Right hindlimb (tissue), 1 donor: Measurements from ENCODE around the gene ZNF324.
"Not testable (repeated sequence)": the region's sequence is repeated elsewhere in the genome, so short reads cannot be mapped to it uniquely, and the experiment has no call there.

ENCODE experiments used
- DNase-seq: peaks from one replicate; pipeline ENCODE4 v3.0.0-alpha.2; 2018

ZNF324 gene

DNA sequence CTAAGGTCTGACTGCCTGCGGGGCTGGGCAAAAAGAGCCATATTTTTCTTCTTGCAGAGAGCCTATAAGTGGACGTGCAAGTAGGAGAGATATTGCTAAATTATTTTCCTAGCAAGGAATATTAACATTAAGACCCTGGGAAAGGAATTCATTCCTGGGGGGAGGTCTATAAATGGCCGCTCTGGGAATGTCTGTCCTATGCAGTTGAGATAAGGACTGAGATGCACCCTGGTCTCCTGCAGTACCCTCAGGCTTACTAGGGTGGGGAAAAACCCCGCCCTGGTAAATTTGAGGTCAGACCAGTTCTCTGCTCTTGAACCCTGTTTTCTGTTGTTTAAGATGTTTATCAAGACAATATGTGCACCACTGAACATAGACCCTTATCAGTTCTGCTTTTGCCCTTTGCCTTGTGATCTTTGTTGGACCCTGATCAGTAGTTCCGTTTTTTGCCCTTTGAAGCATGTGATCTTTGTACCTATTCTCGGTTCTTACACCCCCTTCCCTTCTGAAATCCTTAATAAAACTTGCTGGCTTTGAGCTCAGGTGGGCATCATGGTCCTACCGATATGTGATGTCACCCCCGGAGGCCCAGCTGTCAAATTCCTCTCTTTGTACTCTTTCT is 40.8 kb downstream of the ZNF324 start:
- not testable (repeated sequence) for DNase-seq

DNA sequence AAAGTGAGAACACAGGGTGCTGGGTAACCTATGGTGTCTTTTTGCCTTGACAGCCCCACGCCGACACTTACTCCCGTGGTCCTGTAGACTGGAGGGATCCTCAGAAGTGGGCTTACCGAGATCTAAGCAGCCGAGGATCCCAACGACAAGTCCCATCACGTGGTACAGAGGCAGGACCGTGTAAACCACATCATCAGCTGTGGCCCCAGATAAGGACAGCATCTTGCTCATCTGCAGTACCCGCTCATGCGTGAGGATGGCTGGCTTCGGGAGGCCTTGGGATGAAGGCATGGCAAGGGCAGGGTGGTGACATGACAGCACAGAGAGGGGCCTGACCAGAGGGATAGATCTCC is 42.8 kb downstream of the ZNF324 start:
- DNase-seq, result no peak

DNA sequence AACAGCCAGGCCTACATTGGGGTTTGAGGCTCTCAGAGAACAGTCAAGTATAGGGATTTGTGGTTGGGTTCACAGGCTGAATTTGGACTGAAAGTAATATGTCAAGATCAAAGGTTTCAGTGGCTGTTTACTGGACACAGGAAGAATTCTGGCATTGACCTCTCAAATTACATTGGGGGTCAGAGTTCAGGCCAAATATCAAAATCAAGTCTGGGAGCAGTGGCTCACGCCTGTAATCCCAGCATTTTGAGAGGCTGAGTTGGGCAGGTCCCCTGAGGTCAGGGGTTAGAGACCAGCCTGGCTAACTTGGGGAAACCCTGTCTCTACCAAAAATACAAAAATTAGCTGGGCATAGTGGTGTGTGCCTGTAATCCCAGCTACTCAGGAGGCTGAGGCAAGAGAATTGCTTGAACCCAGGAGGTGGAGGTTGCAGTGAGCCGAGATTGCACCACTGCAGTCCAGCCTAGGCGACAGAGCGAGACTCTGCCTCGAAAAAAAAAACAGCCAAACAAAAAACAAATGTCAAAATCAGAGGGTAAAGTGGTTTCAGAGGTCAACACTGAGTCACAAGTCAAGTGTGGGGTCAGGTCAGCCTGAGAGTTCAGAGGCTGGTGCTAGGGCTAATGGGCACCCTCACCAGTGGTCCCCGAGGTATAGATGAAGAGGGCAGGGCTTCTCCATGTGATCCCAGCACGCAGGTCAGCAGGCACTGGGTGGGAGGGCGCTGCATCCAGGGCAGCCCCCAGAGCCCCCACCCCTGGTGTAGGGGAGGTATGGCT is 43.4 kb downstream of the ZNF324 start:
- DNase-seq, result no peak

DNA sequence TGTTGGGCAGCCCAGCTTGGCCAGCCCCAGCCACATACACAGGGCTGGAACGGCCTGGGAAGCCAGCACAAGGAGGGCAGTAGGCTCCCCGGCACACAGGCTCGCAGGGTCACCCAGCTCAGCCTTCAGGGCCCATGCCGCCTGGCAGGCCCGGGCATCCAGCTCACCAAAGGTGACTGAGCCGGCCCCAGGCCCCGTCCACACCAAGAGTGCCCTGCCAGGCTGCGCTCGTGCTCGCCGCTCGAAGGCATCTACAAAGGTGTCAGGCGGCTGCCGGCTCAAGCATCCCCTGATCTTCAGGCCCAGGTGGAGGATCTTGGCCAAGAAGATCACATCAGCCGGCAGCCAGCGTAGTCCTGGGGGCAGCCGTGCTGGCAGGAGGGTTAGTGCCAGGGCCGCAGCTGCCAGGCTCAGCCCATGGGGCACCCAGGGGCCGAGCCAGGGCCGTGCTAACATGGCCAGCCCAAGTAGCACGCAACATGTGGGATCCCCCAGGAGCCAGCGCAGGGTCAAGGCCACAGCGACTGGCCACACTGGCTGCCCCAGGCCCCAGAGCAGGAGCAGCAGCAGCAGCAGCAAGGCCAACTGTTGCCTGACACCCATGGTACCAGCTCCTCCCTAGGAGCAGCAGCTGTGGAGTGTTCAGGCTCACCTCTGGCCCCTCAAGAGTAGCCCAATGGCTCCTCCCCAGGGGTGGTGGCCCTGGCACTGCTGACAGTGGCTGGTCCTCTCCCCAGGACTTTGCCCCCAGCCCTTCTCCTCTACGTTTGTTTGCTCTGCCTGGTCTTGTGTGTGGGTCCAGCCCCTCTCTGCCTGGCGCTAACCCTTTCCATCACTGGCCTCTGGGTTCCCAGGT is 44.7 kb downstream of the ZNF324 start, which contains the start of gene SLC27A5:
Gene SLC27A5, minus strand, starts transcription at position 640 of the 856 bp plus-strand sequence. Its CDS starts 37 bp downstream, at position 603.
- no peak for DNase-seq

DNA sequence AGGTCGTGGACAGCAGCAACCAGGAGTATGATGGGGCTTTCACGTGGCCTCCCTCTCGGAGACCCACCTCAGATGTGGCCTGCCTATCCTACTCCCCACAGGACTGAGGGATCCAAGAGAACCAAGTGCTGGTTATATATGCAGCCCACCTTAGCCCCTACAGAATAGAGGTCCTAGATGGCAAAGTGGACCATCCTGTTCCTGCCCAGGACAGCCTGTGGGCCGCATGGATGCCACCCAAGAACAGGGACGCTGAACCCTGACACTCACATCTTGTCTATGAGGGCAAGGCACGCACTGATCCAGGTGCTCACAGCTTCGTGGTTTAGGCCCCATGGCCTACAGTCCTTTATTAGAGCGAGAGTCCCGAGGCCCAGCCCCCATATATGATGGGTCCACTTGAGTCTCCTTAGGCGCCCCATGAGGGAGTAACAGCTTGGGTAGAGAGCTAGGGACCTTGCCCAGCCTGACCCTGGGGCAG is 46.4 kb downstream of the ZNF324 start:
- DNase-seq, result no peak

DNA sequence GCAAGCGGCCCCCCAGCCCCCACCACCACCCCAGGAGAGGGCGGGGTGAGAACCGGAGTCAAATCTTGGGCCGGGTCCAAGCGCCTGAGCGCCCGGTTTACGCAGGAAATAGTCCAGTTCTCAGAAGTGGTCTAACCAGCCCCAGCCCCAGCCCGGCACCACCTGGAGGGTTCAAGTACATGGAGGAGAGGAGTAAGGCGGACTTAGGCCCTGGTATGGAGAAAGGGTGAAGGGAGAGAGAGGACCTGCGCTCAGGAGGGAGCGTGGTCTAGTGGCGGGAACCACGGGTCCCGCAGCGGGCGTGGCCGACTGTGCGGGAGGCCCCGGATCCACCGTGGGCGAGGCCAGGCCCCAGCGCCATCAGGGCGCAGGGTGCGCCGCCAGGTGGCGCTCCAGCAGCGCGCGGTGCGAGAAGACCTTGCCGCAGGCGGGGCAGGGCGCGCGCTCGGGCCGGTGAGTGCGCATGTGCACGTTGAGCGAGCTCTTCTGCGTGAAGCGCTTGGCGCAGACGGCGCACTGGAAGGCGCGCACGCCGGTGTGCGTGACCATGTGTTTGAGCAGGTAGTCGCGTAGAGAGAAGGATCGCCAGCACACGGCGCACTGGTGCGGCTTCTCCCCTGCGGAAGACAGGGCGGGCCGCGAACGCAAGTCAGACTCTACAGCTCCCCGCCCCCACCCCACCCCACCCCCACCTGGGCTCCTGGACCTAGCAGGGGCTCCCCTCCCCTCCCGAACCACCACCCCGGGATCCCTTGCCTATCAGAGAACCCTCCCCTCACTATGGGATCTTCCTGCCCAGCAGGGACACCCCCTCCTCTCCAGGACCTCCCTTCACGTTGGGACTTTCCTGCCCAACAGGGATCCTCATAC is 47.0 kb downstream of the ZNF324 start:
- peak; percentile 90 for DNase-seq

DNA sequence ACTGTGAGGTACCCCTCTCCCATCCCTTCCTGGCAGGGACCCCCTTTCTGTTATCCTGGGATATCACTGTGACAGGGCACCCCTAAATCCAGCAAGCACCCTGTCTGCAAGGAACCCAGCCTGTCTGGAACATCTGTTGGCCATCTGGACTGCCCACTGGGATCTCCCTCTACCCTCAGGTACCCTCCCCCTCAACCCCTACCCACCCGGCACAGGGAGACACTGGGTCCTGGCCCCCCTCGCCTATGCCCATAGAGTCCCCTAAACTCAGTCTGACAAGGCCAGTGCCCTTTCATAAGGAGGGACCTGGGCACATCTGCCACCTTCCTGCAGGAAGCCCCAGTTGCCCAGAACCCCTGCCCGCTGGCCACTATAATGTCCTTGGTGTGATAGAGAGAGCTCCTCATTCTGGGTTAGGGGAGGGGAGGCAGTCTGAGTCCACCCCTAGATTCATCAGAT is 47.7 kb downstream of the ZNF324 start:
- no peak for DNase-seq

DNA sequence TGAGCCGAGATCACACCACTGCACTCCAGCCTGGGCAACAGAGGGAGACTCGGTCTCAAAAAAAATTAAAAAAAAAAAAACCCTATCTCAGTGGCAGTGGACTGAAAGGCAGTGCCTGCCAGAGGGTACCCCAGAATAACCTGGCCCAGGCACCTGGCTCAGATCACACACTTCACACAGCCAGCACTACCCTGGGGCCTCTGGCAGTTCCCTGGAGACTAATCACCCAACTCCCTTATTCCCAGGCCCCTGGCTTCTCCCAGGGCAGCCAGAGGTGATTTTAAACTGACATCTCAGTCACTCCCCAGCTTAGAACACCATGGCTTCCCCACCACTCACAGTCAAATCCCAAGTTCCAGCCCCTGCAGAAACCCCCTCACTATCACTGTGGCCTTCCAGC is 48.4 kb downstream of the ZNF324 start:
- DNase-seq, result no peak

DNA sequence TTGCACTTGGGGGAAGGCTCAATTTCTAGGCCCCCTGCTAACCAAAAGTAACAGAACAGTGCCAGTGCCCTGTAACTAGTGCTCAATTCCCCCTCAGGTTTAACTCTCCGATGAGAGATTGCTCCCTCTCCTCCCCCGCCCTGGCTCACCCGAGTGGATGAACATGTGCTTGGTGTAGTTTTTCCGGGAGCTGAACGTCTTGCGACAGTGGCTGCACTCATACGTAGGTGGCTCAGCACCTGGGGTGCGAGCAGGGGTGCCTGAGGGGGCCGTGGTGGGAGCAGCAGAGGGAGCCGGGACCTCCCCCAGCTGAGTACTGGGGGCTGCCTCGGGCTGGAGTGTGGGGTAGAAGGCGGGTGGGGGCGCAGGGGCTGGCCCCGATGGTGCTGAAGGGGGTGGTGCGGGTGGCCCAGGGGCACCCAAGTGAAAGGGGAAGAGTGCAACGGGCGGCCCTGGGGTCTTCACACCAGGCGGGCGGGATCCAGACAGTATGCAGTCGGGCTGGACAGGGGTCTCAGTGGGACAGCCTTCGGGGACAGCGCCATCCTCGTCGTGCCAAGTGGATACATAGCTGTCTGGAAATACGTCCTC is 49.5 kb downstream of the ZNF324 start:
- DNase-seq, result no peak

DNA sequence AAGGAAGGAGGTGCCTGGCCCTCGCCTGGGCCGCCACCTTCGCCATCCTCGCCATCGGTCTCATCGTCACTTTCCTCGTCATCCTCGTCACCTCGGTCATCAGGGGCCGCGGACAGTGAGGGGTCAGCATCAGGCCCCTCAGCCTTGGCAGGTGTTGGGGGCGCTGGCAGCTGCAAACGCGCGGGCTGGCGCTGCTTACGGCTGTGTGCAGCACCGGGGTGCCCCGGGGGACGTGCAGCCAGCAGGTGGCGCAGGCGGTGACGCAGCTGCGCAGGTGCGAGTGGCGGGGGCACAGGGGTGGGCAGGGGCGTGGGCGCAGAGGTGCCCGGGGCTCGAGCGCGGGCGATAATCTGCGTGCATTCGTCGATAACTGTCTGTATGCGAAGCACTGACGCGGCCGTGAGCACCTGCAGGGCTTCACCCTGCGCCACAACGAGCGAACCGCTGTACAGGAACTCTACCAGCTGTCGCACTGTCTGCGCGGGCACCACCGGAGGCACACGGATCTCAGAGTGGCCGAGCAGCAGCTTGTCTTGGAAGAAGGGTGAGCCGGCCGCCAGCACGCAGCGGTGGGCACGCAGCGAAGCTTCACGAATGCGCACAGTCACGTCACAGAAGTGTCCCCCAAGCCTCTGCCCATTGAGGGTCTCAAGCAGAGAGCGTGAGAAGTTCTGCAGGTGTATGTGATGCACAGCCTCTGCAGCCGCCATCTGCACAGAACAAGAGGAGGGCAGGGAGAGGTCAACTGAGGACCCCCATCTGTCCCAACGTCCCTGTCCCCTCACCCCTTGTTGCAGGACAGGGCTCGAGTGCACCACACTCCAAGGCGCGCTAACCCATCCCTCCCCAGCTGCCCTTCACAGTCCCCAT is 50.3 kb downstream of the ZNF324 start:
- no peak for DNase-seq

DNA sequence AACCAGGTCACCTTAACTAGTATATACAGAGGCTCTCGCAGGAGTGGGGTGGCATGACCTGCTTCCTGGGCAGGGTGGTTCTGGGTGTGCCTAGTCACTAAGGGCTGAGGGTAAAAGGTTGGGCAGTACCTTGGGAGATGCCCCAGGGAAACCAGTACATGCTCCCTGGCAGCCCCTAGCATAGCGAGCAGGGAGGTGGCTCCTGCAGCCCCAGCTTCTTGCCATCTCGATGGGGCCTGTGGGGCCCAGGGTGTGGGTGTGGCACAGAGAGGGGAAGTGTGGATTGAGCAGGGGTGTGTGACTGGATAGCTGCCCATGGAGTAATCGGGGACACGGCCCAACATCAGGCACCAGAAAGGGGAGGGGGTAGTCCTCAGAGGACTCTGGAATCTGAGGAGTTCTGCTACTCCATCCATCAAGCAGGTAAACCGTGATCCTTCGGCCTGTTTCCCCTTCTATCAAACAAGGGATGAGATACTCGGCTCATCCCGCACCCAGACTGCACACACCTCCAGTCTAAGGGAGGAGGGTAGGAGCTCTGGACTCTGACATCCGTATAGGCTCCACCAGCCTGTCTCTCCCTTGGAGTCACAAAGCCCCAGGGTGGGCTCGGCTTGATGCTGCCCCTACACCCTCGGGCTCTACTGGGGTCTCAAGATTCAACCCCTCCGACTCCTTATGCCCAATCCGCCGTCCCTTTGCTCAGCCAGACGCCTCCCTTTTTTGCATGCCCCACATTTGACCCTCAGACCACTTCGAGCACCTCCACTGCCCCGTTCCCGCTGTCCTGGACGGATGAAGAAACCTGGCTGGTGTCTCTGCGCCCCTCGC is 51.6 kb downstream of the ZNF324 start:
- no peak for DNase-seq

DNA sequence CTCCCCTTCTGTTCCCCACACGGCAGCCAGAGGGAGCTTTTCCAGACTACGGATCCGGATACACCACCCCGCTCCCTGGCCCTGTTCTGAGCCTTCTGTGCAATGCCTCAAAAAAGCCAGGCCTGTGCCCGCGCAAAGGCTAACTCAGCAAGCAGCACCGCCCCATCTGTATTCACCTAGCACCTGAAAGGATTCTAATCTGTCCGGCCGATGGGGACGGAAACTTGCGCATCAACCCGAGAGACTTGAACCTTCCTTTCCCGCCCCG is 52.1 kb downstream of the ZNF324 start:
- DNase-seq, result peak; percentile 83

DNA sequence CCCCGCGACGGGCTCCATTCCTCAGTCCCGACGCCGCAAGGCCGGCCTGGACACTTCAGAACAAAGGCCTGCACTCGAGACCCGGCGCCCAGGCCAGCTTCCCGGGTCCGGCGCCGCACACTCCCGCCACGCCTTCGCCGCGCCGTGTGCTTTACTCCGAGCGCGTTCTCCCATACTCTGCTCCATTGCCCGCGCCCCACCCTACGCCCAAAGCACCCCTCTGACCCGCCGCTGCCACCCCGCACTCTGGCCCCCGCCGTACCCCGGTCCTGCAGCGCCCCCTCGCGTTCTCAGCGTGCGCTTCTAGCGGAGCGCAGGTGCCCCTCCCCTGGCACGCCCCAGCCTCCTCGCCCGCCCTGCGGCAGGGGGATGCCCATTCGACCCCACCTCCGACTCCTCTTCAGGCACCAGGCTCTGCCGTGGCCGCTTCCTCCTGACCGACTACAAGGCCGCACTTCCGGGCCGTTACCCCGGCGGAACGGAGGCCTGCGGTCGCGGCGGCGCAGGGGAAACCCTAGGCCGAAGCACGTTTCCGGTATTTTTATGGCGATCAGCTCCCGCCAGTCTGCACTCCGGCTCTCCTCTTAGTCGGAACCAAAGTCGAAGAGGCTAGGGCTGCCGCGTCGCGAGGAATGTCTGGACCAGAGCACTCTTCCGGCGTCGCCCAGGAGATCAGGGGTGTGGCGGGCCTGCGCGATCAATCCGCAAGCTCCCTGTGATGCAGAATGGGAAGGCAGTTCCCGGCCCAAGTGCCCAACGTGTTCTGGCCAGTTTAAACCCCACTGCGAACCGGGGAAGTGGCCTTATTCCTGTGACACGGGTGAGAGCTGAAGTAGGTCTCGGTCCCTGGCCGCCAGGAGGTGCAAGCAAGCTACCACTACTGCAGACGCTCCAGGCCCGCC is 52.7 kb downstream of the ZNF324 start, which contains the start of gene ZBTB45:
Gene ZBTB45, minus strand, starts transcription at position 456 of the 902 bp plus-strand sequence. CDS start 2,137 bp downstream, outside the sequence.
- peak; percentile 97 for DNase-seq

DNA sequence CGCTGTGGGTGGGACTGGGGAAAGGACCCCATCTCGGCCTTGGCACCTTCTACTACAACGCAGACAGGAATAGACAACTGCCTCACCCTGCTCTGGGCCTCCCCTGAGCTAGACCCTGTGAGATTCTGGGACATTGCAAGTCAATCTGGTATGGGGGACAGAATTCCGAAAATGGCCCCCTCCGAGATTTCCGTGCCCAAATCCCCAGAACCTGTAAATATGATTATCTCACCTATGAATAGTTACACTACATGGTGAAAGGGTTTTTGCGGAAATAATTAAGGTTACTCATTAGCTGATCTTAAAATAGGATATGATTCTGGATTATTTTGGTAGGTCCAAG is 53.3 kb downstream of the ZNF324 start:
- no peak for DNase-seq

DNA sequence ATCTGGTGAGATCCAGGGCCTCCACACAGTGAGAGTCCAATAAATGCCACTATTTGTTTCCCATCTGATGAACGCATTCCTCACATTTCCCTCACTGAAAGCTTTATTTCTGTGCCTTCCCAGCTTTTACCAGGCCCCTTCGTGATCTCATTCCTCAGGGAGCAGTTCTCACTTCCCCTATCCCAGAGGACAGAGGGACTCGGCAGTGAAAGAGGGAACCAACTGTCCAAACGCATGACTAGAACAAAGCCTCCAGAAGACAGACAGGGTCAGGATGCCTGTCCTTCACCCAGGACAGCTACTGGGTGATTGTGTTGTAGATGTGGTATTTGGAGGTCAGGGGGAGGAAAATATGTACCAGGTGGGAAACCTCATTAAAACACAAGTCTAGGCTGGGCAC is 54.8 kb downstream of the ZNF324 start:
- DNase-seq, result no peak

DNA sequence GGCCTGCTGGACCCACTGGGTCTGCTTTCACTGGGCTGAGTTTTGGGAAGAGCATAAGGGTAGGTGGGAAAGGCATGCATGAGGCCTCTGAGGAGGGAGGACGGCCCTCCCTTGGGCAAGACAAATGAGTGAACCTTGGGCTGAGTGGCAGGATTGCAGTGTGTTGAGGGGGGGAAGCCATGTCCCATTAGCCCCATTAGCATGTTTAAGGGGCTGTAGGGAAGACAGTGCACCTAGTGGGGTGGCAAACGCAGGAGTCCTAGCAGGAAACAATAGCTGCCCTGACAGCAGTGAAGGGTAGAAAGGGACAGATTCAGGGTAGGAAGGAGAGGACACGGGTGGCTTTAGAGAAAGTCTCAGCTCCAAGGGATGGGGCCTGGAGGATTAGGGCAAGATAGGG is 55.8 kb downstream of the ZNF324 start:
- no peak for DNase-seq
